AG04450 (cell line): ENCODE data around the gene EIPR1. TPM values are rescaled to one million over a fixed set of nuclear protein-coding genes. Genes with fewer than 3 reads are reported as not detected.

Experiments
- CTCF ChIA-PET: fragments of 300-600, 350-600 bp; formaldehyde crosslinking; extraction: SDS; loops from one replicate; lab custom pipeline; 2022; ENCODE audit warnings: antibody characterized with exemption, inconsistent platforms; lab: Charles Lee
- POLR2A ChIA-PET: fragments of 350-600 bp; formaldehyde crosslinking; extraction: SDS; loops from one replicate; lab custom pipeline; 2021; ENCODE audit warnings: antibody characterized with exemption, inconsistent platforms; lab: Yijun Ruan, JAX
- DNase-seq: peaks from one replicate; pipeline ENCODE4 v3.0.0-alpha.2; 2011; ENCODE audit warnings: low read depth, low spot score
- H3K27ac ChIP-seq: one replicate; pipeline ENCODE4 v1.5.1; 2012; ENCODE audit warnings: low read depth, low read length, control low read depth
- H3K27me3 ChIP-seq: one replicate; pipeline ENCODE4 v1.6.0; 2012; ENCODE audit warnings: low read length; ENCODE audit not compliant: control insufficient read depth, insufficient read depth
- H3K4me3 ChIP-seq: 2 replicates; pipeline ENCODE4 v1.5.1; 2011; ENCODE audit warnings: mild to moderate bottlenecking, low read depth, low read length, control low read depth
- H3K9me3 ChIP-seq: 2 replicates; pipeline ENCODE4 v1.5.1; 2012; ENCODE audit warnings: low read length; ENCODE audit not compliant: control insufficient read depth, insufficient read depth
- CTCF ChIP-seq: IDR thresholded peaks from 2 replicates; pipeline ENCODE4 v1.5.1; 2011; ENCODE audit warnings: low read depth, low read length, control low read depth, inconsistent platforms
- polyA plus RNA-seq: library from polyadenylated mRNA; depleted of rRNA; stranded (reverse); fragments of >200 nt; gene quantifications from 2 replicates; pipeline ENCODE4 v1.2.3, GENCODE V29; 2011

Gene EIPR1
- polyA plus RNA-seq, 1 experiment = 33.2 TPM

- no peak for TF ChIP-seq CTCF
- H3K9me3 ChIP-seq = peaks cover 15% of the 10 kb centered on the region
- POLR2A ChIA-PET = no interaction called here
- CTCF ChIA-PET = interaction anchor here (1.1 to 3.8 kb wide), 2 partner anchors 12 to 26 kb away, joined by 3 to 31 read pairs; no protein-coding TSS in a partner anchor
- no peaks in the 10 kb centered on the region for H3K27me3 ChIP-seq
- H3K4me3 ChIP-seq = no peak overlapping the region
- no peak overlapping the region for H3K27ac ChIP-seq
- no peak for DNase-seq
These were observed 21.2 kb upstream of the EIPR1 start for GRCh38 chr2:3398857-3399256.

GRCh38 chr2:3396920-3397559 lies 19.4 kb upstream of the EIPR1 start:
- Histone ChIP-seq H3K4me3 (no peak overlapping the region), H3K9me3 (peaks cover 15% of the 10 kb centered on the region), H3K27me3 (no peaks in the 10 kb centered on the region), H3K27ac (no peak overlapping the region)
- no peak for TF ChIP-seq CTCF
- CTCF ChIA-PET = interaction anchor here (3.8 kb wide), 1 partner anchor 27 kb away, joined by 31 read pairs; no protein-coding TSS in a partner anchor
- POLR2A ChIA-PET = interaction anchor here (0.7 kb wide), 1 partner anchor 32 kb away, joined by 3 read pairs; no protein-coding TSS in a partner anchor
- no peak for DNase-seq

- Histone ChIP-seq H3K27ac (no peak overlapping the region), H3K4me3 (no peak overlapping the region), H3K27me3 (no peaks in the 10 kb centered on the region), H3K9me3 (peaks cover 17% of the 10 kb centered on the region)
- ChIA-PET CTCF (interaction anchor here (3.8 kb wide), 1 partner anchor 31 kb away, joined by 29 read pairs; no protein-coding TSS in a partner anchor), POLR2A (no interaction called here)
- DNase-seq = no peak
- no peak for TF ChIP-seq CTCF
These were observed 14.6 kb upstream of the EIPR1 start for GRCh38 chr2:3392216-3392615.

- ChIA-PET POLR2A (no interaction called here), CTCF (interaction anchor here (1.6 kb wide), 1 partner anchor 34 kb away, joined by 5 read pairs; no protein-coding TSS in a partner anchor)
- H3K27me3 ChIP-seq = no peaks in the 10 kb centered on the region
- no peak for DNase-seq
- no peak overlapping the region for H3K27ac ChIP-seq
- H3K9me3 ChIP-seq = peaks cover 4% of the 10 kb centered on the region; the same call in 1 of the 2 replicates
- H3K4me3 ChIP-seq = no peak overlapping the region
- no peak for TF ChIP-seq CTCF
These were observed 12.4 kb upstream of the EIPR1 start for GRCh38 chr2:3390041-3390440.

GRCh38 chr2:3389193-3389592 lies 11.6 kb upstream of the EIPR1 start:
- CTCF ChIA-PET = interaction anchor here (1.0 to 1.6 kb wide), 2 partner anchors 34 to 35 kb away, joined by 4 to 5 read pairs; no protein-coding TSS in a partner anchor
- no peak for DNase-seq
- no peak overlapping the region for H3K27ac ChIP-seq
- no peaks in the 10 kb centered on the region for H3K27me3 ChIP-seq
- POLR2A ChIA-PET = no interaction called here
- H3K9me3 ChIP-seq = peaks cover 4% of the 10 kb centered on the region; the same call in 1 of the 2 replicates
- H3K4me3 ChIP-seq = no peak overlapping the region
- no peak for TF ChIP-seq CTCF
